PFSK-1 (cell line): Measurements from ENCODE around the gene TNFRSF13B.

Experiments
- FOXP2 ChIP-seq: optimal IDR thresholded peaks from 2 replicates; pipeline ENCODE3; 2011; ENCODE audit warnings: borderline replicate concordance, control low read depth, inconsistent platforms; ENCODE audit not compliant: insufficient read depth; ENCODE audit errors: extremely low read length, extremely low read depth
- POLR2AphosphoS5 ChIP-seq: IDR thresholded peaks from 2 replicates; pipeline ENCODE4 v1.6.1; 2012; ENCODE audit warnings: low read depth, mild to moderate bottlenecking, control low read depth, low read length, moderate library complexity
- REST ChIP-seq, 2 experiments: IDR thresholded peaks; 2 replicates each; pipeline versions ENCODE4 v1.6.1 to v1.8.0; 2011 to 2012; ENCODE audit warnings: low read depth in 2 of 2, low read length in 2 of 2, control low read depth in 1 of 2, inconsistent platforms in 1 of 2, mild to moderate bottlenecking in 1 of 2, moderate library complexity in 1 of 2; ENCODE audit not compliant: insufficient read depth in 1 of 2
- SIN3A ChIP-seq: IDR thresholded peaks from 2 replicates; pipeline ENCODE4 v1.6.1; 2012; ENCODE audit warnings: mild to moderate bottlenecking, low read length, moderate library complexity, borderline replicate concordance; ENCODE audit not compliant: insufficient read depth
- TAF1 ChIP-seq: IDR thresholded peaks from 2 replicates; pipeline ENCODE4 v1.6.1; 2012; ENCODE audit warnings: low read length, control low read depth, borderline replicate concordance; ENCODE audit not compliant: insufficient read depth

The TNFRSF13B gene

DNA sequence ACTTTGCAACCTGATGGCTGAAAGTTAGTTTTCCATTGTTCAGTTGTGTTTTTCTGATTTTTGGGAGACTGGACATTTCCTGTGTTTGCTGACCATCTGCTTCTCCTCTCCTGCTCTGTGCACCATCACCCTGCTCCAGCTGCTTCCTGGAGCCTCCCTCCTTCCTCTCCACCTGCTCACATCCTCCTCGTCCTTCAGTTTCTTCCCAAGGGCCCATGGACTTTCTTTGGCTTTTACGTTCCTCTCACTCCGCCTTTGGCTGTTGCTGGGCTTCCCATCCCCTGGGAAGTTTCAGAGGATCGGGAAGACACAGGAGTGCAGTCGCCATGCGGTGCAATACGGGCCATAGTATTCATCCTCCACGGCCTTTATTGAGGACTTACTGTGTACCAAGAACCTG, 61.6 kb downstream of the TNFRSF13B start:
- TF ChIP-seq REST (IDR thresholded peaks at IDR 0.05; ENCODE audit: insufficient read depth in 1 of 2, low read depth in 2 of 2, low read length in 2 of 2) (no peak), POLR2AphosphoS5 (no peak), SIN3A (no peak), FOXP2 (no peak), TAF1 (no peak)

DNA sequence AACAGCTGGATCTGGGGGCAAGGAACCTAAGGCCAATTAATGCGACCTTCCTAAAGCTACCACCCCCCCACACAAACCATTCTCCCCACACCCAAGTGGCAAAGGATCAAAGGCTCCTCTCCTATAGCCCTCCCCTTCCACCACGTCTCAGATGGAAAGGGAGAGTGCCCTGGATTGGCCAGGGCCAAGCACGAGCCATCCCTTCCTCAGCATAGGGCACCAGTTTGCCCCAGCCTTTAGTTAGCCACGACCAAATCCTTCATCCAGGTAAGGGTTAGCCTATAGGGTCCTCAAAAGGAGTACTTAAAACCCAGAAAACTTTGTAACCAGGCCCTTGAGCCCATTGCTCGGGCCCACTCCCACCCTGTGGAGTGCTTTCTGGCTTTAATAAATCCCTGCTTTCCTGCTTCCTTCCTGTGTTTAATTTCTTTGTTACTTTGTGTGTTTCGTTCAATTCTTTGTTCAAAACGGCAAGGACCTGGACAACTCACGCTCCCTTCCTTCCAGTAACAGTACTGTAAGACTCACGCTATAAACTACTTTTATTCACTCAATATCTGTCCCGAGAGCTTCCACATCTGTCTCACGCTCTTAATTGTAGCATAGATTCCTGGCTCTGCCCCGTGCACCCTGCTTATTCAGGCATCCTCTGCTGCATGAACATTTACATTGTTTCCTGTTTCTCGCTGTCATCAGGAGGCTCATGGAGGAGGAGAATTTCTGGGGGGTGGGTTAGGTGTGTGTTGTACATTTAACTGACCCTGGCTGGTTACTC, 62.3 kb downstream of the TNFRSF13B start:
- TF ChIP-seq POLR2AphosphoS5 (no peak), TAF1 (no peak), SIN3A (no peak), REST (IDR thresholded peaks at IDR 0.05; ENCODE audit: insufficient read depth in 1 of 2, low read depth in 2 of 2, low read length in 2 of 2) (no peak), FOXP2 (no peak)

GRCh38 chr17:16908273-16908672, 63.6 kb downstream of the TNFRSF13B start:
- no peak for TF ChIP-seq TAF1
- TF ChIP-seq POLR2AphosphoS5, result no peak
- TF ChIP-seq SIN3A, result no peak
- no peak for TF ChIP-seq REST (IDR thresholded peaks at IDR 0.05; ENCODE audit: insufficient read depth in 1 of 2, low read depth in 2 of 2, low read length in 2 of 2)

- TF ChIP-seq TAF1 (no peak), POLR2AphosphoS5 (no peak), FOXP2 (no peak), REST (IDR thresholded peaks at IDR 0.05; ENCODE audit: insufficient read depth in 1 of 2, low read depth in 2 of 2, low read length in 2 of 2) (no peak), SIN3A (no peak)
These were observed 65.2 kb downstream of the TNFRSF13B start for GRCh38 chr17:16906680-16907079.
